ENCODE data around the gene XPC.
"Not testable (repeated sequence)": the region's sequence is repeated elsewhere in the genome, so short reads cannot be mapped to it uniquely, and the experiment has no call there.

The XPC gene

GRCh38 chr3:14118400-14119381 is 59.7 kb downstream of the XPC start:
- TF ChIP-seq CTCF (conservative IDR thresholded peaks at IDR 0.05; ENCODE audit: control insufficient read depth, insufficient read depth, low read depth, low read length): no peak
- peak; percentile 67 for DNase-seq (ENCODE audit: low read depth)
- H3K4me3 ChIP-seq (ENCODE audit: control insufficient read depth, low read depth, low read length): no peak overlapping the region

GRCh38 chr3:14117468-14118399 is 60.7 kb downstream of the XPC start:
- no peak for TF ChIP-seq CTCF (conservative IDR thresholded peaks at IDR 0.05; ENCODE audit: control insufficient read depth, insufficient read depth, low read depth, low read length)
- no peak overlapping the region for H3K4me3 ChIP-seq (ENCODE audit: control insufficient read depth, low read depth, low read length)
- no peak for DNase-seq (ENCODE audit: low read depth)

- TF ChIP-seq CTCF (conservative IDR thresholded peaks at IDR 0.05; ENCODE audit: control insufficient read depth, insufficient read depth, low read depth, low read length): peak; percentile 11
- no peak overlapping the region for H3K4me3 ChIP-seq (ENCODE audit: control insufficient read depth, low read depth, low read length)
These were observed 64.3 kb downstream of the XPC start for GRCh38 chr3:14113965-14114635.

GRCh38 chr3:14110699-14111098 is 67.7 kb downstream of the XPC start:
- TF ChIP-seq CTCF (conservative IDR thresholded peaks at IDR 0.05; ENCODE audit: control insufficient read depth, insufficient read depth, low read depth, low read length): no peak
- no peak overlapping the region for H3K4me3 ChIP-seq (ENCODE audit: control insufficient read depth, low read depth, low read length)
- DNase-seq (ENCODE audit: low read depth): no peak

More at GRCh38 chr3:14113965-14114635, 64.3 kb downstream of the XPC start:
- no peak for DNase-seq (ENCODE audit: low read depth)

- H3K4me3 ChIP-seq (ENCODE audit: control insufficient read depth, low read depth, low read length); DNase-seq (ENCODE audit: low read depth): not testable (repeated sequence)
These were observed 68.6 kb downstream of the XPC start for GRCh38 chr3:14109821-14110220.

- H3K4me3 ChIP-seq (ENCODE audit: control insufficient read depth, low read depth, low read length): no peak overlapping the region
- TF ChIP-seq CTCF (conservative IDR thresholded peaks at IDR 0.05; ENCODE audit: control insufficient read depth, insufficient read depth, low read depth, low read length): no peak
- DNase-seq (ENCODE audit: low read depth): no peak
These were observed 80.6 kb downstream of the XPC start for GRCh38 chr3:14097616-14098391.

Data from fibroblast of mammary gland (primary cell).